Skin epidermis (tissue), 12 donors: ENCODE measurements around the gene CAD.
"Not testable (repeated sequence)": the region's sequence is repeated elsewhere in the genome, so short reads cannot be mapped to it uniquely, and the experiment has no call there.

Experiments used
- H3K27ac ChIP-seq, 21 experiments: fragments of 200-600 bp; sonication (generic) in 11 of 21; one replicate each; pipeline ENCODE4 v1.5.0; 2020; ENCODE audit warnings: mild to moderate bottlenecking in 3 of 21, inconsistent platforms in 2 of 21, moderate library complexity in 2 of 21
- H3K4me3 ChIP-seq, 7 experiments: fragments of 200-600 bp; sonication (generic) in 2 of 7; one replicate each; pipeline ENCODE4 v1.5.0; 2020; ENCODE audit warnings: inconsistent platforms in 2 of 7, mild to moderate bottlenecking in 2 of 7, moderate library complexity in 1 of 7

The CAD gene

GRCh38 chr2:27249159-27249890 lies 32.2 kb downstream of the CAD start:
- Histone ChIP-seq H3K27ac (no peak overlapping the region), H3K4me3 (no peak overlapping the region)

- H3K4me3 ChIP-seq: no peak overlapping the region
- no peak overlapping the region for H3K27ac ChIP-seq
Measured at GRCh38 chr2:27249891-27250651, 32.9 kb downstream of the CAD start.

GRCh38 chr2:27250652-27251379 lies 33.6 kb downstream of the CAD start:
- Histone ChIP-seq H3K27ac (no peak overlapping the region), H3K4me3 (no peak overlapping the region)

- Histone ChIP-seq H3K4me3 (no peak overlapping the region), H3K27ac (no peak overlapping the region)
Measured at GRCh38 chr2:27251766-27252165, 34.6 kb downstream of the CAD start.

- Histone ChIP-seq H3K27ac (no peak overlapping the region), H3K4me3 (no peak overlapping the region)
Measured at GRCh38 chr2:27255187-27255586, 38.0 kb downstream of the CAD start.

GRCh38 chr2:27255660-27256059 lies 38.5 kb downstream of the CAD start:
- no peak overlapping the region for H3K27ac ChIP-seq
- H3K4me3 ChIP-seq: no peak overlapping the region

GRCh38 chr2:27256855-27257454 lies 39.8 kb downstream of the CAD start:
- Histone ChIP-seq H3K27ac (no peak overlapping the region), H3K4me3 (no peak overlapping the region)

- Histone ChIP-seq H3K4me3 (no peak overlapping the region), H3K27ac (no peak overlapping the region)
Measured at GRCh38 chr2:27258051-27258450, 40.9 kb downstream of the CAD start.

- Histone ChIP-seq H3K27ac (no peak overlapping the region), H3K4me3 (no peak overlapping the region)
Measured at GRCh38 chr2:27261241-27261925, 44.2 kb downstream of the CAD start.

- Histone ChIP-seq H3K27ac (no peak overlapping the region), H3K4me3 (peak overlapping the region in 4 of 7 experiments; percentile 27 to 46 (median 38))
Measured at GRCh38 chr2:27261926-27262298, 44.7 kb downstream of the CAD start.

- Histone ChIP-seq H3K27ac (no peak within 1 kb of the TSS), H3K4me3 (peak within 1 kb of the TSS; percentile 27 to 46 (median 36))
Measured at GRCh38 chr2:27262379-27263286, 45.5 kb downstream of the CAD start, which contains the start of gene SLC30A3. Gene SLC30A3, minus strand, starts transcription at chr2:27263047. Its CDS starts 141 bp downstream, at chr2:27262906.

GRCh38 chr2:27263287-27264252 lies 46.4 kb downstream of the CAD start:
- Histone ChIP-seq H3K4me3 (peak overlapping the region; percentile 27 to 46 (median 36)), H3K27ac (no peak overlapping the region)

- H3K4me3 ChIP-seq: peak overlapping the region in 4 of 7 experiments; percentile 2 to 28 (median 10)
- no peak overlapping the region for H3K27ac ChIP-seq
Measured at GRCh38 chr2:27264253-27264752, 47.1 kb downstream of the CAD start.

- H3K4me3 ChIP-seq: peak overlapping the region in 4 of 7 experiments; percentile 2 to 28 (median 10)
- H3K27ac ChIP-seq: no peak overlapping the region
Measured at GRCh38 chr2:27264753-27265535, 47.8 kb downstream of the CAD start.

GRCh38 chr2:27265536-27265870 lies 48.3 kb downstream of the CAD start:
- H3K27ac ChIP-seq: no peak overlapping the region
- H3K4me3 ChIP-seq: no peak overlapping the region

GRCh38 chr2:27268296-27268695 lies 51.1 kb downstream of the CAD start:
- not testable (repeated sequence) for H3K27ac ChIP-seq, H3K4me3 ChIP-seq

GRCh38 chr2:27270131-27270530 lies 53.0 kb downstream of the CAD start:
- H3K27ac ChIP-seq: no peak overlapping the region
- no peak overlapping the region for H3K4me3 ChIP-seq
